Spleen (tissue), 7 donors: Measurements from ENCODE around the gene QRSL1.

Experiments used
- CTCF ChIP-seq, 11 experiments: fragments of 200-600 bp in 7 of 11; fragments of 450-650 bp in 4 of 11; sonication (generic) in 4 of 11; IDR thresholded peaks in 8 of 11; conservative IDR thresholded peaks in 3 of 11; 1 replicate in 7 of 11; 2 replicates in 4 of 11; pipeline versions ENCODE4 v1.4.0 to v1.8.0; 2016 to 2021; ENCODE audit warnings: antibody characterized with exemption in 11 of 11, inconsistent platforms in 4 of 11, mild to moderate bottlenecking in 1 of 11
- POLR2A ChIP-seq, 3 donors: fragments of 450-650 bp; IDR thresholded peaks; one replicate each; pipeline ENCODE4 v1.5.1; 2017; ENCODE audit warnings: antibody characterized with exemption in 3 of 3, mild to moderate bottlenecking in 1 of 3
- POLR2AphosphoS5 ChIP-seq, 3 donors: sonication (generic); formaldehyde crosslinking; IDR thresholded peaks; one replicate each; pipeline ENCODE4 v1.5.1; 2017; ENCODE audit warnings: antibody characterized with exemption in 3 of 3
- donor health status: DM: no; HTN: no; CAD: no; lungs with moderate emphysema.
- donor health status: DM: no; HTN: no; CAD: no.
- donor health status: DM: no; HTN: no; CAD: no.

DNA sequence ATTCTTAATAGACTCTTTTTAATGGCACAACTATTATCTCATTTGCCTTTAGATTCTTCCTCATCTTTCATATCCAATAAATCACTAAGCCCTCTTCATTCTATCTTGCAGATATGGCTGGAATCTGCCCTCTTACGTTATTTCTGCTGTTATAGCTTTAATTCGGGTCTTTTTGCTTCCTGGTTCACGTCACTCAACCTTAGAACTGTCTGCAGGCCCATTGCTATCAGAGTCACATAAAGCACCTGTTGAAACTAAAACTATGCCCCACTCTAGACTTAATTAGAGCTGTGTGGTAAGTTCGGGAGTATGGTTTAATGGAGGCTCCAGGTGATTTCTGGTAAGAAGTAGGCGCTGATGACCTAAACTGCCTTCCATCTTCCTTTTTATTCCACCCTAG is 988 bp downstream of the QRSL1 start:
- TF ChIP-seq POLR2A (IDR thresholded peaks at IDR 0.05) (no peak), CTCF (IDR thresholded peaks at IDR 0.05 in 8 of 11, conservative IDR thresholded peaks at IDR 0.05 in 3 of 11) (no peak), POLR2AphosphoS5 (IDR thresholded peaks at IDR 0.05) (no peak)
